ENCODE results near the gene NCOA5.

NCOA5 gene

DNA sequence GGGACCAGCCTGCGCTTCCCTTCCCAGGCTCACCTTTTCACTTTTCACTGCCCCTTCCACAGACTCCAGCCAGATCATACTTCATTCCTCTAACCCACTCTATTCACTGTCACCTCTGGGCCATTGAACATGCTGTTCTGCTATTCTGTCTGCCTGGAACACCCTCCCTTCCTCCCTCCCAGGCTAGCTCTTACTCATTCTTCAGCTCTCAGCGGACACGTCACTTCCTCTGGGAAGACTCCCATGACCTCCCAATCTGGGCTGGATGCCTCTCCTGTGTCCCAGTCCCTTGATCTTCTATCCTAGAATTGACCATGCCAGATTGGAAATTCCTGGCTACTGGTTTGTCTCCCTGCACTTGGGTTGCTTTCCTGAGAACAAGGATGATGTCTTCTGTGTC is 55.7 kb downstream of the NCOA5 start:
- no peak for FAIRE-seq

DNA sequence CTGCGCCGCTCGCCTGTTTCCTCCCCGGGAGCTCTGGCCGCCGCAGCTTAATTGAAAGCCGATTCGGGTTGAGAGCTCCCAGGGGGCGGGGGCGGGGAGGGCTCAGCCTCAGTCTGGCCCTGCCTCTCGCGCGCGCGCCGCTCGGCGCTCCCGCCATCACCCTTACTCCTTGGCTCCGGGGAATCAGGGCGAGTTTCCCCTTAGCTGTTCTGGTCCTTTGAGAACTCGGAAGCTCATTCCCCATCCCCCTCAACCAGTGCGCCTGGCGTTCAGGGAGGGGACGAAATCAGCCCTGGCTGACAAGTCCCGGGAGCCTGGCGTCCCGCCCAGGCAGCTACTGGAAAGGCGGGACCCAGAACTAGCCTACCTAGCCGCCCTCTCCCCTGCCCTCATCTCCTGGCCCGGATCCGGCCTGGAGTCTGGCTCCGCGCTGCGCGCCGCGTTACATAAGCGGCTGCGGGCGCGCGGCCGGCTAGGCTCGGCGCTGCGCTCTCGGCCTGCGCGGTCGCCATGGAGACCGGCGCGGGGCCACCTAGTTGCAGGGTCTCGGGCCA is 58.0 kb downstream of the NCOA5 start:
- FAIRE-seq = no peak

DNA sequence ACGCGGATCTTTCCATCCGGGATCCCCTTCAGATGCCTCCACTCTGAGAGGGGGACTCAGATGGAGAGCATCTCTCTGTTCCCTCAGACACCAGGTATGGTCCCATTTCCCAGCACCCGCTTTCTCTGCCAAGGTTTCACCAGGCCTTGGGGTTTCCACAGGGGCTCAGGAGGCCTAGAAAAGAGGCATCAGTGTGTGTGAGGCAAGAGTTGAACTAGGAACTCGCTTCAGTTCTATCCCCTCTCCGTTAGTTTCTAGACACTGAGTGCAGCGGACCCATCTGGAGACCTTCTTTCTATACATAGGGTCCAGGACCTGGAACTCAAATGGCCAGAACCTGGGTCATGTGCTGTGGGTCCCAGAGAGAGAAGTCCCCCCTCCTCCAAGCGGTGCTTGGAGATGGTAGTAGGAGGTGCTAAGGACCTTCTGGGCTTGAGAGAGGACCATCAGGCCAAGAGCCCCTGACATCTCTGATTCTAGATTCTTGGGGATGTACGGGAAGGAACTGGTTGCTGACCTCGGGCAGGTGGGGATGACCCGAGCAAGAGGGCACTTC is 58.7 kb downstream of the NCOA5 start:
- FAIRE-seq = no peak

DNA sequence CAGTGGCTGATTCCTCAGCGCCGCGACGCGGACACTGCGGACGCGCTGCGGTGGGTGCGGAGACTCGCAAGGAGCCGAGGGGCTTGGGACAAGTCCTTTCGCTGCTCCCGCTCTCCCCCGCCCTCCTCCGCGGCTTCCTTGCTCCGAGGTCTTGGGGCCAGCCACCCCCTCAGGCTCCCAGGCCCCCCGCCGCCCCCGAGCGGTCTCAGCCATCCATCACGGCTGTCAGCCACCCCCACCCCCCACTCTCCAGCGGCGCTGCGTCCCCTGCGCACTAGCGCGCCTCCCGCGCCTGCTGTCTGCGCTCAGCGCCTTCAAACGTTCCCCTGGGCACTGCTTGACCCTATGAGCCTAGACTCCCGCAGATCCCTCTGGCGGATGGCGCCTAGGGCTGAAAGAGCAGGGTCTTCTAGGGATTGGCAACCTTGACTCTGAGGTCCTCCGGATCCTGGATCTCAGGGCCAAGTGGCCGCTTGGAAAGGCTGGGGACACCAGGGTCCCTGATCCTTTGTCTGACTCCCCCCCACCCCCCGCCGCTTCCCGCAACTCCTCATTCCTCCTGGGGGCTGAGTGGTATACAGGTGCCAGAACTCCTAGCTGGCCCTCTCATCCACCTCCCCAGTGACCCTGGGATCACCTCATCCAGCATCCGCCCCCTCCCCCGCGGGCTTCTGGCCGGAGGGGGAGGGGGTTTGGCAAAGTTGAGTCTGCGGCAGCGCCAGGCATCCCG is 59.3 kb downstream of the NCOA5 start:
- no peak for FAIRE-seq

DNA sequence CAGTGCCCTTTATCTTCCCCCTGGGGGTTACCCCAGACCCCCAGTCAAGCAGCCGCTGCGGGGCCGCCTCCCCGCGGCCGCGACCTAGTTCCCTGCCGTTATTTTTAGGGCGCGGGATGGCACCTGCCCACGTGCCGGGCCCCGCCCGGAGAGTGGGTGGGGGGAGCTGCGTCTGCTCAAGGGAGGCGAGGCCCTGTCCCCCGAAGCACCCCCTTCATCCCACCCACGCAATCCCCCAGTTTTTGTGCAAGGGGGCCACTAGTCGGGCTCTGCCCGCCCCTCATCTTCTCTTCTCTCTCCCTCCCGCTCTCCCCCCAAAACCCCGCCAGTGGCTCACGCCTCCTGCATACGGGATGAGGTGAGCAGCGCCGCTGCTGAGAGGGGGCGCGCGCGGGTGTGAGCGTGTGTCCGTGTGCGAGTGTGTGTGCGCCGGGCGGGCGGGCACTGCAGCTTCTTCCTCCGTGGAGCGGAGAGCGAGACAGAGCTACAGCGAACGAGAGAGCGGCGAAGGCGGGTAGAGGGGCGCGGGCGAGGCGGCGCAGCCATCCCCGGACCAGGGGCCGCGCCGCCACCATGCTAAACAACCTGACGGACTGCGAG is 60.9 kb downstream of the NCOA5 start, which contains the start of gene SLC12A5:
Gene SLC12A5 (plus strand): TSS at position 444 of the 600 bp plus-strand sequence. CDS start 130 bp downstream, at position 574.
- FAIRE-seq = no peak

DNA sequence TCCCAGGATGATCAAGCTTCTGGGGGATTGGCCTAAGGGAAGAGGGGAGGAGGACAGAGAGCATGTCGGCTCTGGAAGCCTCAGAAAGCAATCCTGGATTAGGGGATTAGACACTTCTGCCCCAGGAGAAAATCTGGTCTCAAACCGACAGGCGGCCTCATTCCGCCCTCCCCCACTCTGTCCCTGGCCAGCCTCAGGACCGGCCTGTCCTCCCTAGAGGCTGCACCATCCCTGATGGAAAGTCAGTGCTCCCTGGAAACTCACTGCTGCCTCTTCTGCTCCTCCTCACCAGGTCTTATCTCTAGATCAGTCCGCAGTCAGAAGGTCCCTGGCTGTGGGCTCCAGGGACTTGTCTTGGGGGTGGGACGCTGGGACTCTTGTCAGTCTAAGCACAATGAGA is 61.7 kb downstream of the NCOA5 start:
- FAIRE-seq = no peak

DNA sequence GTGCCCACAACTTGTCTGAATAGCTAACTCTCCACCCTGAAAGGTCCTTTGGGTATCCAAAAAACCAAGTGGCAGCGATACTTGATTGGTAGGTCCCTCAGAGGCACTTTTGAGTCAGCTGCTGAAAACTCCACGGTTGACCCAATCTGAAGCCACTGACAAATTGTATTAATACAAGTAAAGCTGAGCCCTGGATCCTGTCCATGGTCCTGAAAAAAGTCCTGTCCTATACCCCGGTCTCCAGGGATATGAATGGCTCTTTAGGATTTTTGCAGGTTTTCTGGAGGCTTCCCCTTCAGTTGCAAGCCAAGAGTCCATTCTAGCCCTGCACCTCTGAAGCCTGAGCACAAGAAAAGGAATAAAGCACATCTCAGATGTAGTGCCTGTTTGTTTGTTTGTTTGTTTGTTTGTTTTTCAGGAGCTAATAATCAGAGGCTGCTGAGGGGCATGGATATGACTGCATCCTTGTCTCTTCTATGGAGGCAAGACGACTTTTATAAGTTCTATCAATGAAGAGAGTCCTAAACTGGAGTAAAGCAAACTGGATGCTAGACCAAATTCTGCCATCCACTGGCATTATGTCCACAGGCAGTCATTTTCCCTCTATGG is 62.4 kb downstream of the NCOA5 start:
- FAIRE-seq = no peak

DNA sequence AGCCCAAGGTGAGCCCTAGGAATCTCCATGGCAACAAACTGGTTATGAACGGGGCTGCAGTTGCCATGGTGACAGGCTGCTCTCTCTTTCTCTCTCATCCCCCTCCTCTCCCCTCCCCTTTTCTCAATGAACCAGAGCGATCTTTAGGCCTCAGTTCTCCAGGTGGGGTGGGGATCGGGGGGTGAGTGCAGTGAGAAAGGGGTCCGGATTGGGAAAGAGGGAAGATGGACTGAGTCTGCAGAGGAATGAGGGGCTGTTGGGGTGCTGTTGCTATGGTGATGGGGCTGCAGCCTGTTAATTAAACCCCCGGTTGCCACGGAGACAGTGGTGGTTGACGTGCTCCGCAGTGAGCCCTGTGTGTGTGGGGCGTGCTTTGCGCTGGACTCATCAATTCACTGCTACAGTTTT is 64.4 kb downstream of the NCOA5 start:
- FAIRE-seq = no peak

DNA sequence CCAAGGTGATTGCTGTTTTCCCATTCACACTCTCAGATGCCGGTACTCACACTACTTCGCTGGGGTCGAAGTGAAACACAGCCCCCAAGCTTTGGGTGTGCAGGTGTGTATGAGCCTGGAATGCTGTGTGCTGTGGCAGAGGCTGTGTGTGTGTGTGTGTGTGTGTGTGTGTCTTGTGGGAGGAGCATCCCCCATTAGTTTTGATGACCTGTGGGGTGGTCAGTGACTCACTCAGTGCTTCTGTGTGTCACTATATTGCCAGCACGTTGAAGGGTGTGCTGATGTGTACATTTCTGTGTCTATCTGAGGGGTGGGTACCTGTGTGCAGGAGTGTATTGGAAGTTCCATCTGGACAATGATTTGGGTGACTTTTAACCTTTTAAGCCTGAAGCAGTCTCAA is 65.8 kb downstream of the NCOA5 start:
- FAIRE-seq = no peak

DNA sequence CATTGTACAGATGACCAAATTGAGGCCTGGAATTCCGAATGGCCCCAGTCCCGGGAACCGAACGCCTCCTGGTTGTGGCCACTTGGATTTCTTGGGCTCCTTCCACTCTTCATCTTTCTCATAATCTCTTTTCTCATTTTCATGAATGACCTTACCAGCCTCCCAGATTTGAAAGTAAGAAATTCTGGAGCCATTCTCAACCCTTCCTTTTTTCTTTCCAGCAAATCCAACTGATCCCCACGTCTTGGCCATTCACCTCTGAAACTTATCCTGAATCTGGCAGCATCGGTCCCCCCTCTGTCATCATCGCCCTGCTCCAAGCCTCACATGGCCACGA is 66.6 kb downstream of the NCOA5 start:
- FAIRE-seq = no peak

DNA sequence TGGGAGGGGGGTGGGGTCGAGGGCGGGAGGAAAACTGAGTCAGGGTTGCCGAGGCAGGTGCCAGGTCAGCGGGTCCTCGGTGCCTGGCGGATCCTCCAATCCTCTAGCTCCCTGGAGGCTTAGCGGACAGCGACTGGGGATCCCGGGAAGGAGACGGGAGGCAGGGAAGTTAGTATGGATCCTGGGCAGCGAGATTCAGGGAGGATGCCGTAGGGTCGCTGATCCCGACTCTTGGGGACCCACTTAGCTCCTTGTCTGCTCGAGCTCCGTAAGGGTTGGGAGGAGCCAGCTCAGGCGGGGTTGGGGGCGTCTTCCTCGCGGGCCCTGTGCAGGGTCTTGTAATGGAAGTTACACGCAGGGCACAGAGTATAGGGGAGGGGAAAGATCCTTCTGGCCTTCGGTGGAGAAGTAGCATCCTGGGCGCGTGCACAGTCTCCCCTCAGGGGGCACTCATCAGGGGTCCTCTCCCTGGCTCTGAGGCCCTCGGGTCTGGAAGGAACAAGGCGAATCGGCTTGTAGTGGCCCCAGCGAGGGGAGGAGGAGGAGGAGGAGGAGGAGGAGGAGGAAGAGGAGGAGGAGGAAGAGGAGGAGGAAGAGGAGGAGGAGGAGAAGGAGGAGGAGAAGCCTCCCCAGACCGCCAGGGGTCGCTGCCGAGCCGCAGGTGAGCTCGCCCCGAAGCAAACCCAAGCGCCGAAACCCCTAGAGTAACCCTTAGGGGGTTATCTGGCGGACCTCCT is 67.2 kb downstream of the NCOA5 start:
- no peak for FAIRE-seq

DNA sequence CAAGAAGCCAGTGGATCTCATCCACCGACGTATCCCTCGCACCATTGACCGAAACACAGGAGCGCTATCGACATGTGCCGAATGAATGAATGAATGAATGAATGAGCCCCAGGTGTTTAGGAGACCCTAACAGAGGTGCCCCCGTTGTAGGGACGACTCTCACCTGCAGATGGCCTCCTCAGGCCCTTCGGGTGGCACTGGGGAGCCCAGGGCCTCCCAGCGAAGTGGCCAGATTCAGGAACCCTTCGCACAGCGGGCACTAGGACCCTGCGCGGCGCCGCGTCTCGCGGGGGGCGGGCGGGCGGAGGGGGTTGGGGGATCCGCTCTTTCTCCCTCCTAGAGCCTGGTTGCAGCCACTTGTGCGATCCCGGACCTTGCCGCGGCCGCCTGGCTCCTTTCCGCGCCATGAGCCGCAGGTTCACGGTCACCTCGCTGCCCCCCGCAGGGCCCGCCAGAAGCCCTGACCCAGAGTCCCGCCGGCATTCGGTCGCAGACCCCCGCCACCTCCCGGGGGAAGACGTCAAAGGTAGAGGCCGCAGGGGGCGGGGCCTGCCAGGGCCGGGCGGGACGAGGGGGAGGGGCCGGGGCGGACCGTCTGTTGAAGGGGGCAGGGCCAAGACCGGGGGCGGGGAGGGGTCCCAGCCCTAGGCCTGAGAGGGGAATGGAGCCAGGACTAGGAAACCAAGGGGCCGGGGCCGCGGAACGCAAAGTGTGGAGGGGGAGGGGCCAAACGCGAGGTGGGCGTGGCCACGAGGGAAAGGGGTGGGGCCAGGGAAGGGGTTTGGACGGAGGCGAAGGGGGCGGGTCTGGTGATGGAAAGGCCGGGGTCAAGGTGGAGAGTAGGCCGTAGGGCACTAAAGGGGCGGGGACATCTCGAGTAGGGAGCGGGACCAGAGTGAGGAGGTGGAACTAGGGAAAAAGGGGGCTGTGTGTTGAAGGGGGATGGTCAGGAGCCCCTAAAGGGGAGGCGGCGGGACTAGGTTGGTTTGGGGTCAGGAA is 68.1 kb downstream of the NCOA5 start:
- FAIRE-seq = no peak

DNA sequence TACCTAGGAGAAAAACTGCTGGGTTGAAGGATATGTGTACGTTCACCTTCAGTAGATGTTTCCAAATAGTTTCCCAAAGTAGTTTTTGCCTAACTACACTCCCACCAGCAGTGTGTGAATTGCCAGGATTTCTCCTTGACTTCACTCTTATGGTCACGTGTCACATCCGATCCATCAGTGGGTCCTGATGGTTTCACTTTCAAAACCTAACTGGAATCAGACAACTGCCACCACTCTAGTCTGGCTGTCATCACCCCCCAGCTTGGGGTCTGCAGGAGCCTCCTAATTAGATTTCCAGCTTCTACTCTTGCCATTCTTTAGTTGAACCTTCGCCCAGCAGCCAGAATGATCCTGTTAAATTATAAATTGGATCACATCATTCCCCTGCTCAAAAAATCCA is 69.2 kb downstream of the NCOA5 start:
- FAIRE-seq = no peak

DNA sequence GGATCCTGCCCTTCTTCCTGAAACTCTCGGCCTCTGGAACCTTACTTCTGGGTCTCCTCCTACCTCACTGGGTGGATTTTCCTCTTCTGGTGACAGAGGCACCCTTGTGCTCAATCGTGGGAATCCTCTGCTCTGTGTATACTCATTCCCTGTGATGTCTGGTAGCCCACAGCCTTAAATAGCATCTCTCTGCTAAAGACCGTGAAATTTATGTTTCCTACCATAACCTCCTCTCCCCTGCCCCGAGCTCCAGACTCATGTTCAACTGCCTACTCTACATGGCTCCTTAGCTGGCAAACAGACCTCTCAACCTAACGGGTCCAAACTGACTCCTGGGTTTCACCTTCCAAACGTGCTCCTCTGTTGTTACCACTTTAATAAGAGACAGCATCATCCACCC is 71.2 kb downstream of the NCOA5 start:
- FAIRE-seq = no peak

DNA sequence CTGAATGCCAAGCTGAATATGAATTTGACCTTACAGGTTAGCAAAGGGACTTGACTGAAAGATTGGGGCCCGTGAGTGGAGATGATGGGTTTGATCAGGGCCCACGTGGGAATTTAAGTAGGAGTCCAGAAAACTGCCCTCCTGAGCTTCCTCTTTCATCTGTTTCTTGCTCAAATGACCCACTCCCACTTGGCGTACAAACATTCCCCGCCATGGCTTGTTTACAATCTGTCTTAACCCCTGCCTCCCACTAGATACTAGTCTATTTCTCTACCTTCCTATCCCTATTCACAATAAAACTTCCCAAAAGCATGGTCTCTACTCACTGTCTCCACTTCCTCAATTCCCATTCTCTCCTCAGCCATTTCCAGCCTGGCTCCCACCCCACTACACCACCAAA is 71.7 kb downstream of the NCOA5 start:
- no peak for FAIRE-seq

DNA sequence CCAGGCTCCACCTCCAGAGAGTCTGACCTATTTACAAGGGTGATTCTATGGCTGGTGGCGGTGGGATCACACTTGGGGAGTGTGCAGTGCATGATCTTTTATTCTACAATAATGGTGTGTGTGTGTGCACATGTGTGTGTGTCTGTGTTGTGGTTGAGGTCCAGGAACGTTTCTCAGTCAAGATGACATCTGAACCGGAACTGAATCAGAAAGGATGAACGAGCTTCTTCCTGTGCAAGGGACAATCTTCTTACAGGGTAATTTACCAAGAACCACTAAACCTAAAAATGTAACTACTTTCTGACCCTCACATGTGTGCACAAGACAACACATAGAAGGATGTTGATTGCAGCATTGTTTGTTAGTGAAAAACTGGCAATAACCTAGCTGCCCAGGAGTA is 72.5 kb downstream of the NCOA5 start:
- no peak for FAIRE-seq

DNA sequence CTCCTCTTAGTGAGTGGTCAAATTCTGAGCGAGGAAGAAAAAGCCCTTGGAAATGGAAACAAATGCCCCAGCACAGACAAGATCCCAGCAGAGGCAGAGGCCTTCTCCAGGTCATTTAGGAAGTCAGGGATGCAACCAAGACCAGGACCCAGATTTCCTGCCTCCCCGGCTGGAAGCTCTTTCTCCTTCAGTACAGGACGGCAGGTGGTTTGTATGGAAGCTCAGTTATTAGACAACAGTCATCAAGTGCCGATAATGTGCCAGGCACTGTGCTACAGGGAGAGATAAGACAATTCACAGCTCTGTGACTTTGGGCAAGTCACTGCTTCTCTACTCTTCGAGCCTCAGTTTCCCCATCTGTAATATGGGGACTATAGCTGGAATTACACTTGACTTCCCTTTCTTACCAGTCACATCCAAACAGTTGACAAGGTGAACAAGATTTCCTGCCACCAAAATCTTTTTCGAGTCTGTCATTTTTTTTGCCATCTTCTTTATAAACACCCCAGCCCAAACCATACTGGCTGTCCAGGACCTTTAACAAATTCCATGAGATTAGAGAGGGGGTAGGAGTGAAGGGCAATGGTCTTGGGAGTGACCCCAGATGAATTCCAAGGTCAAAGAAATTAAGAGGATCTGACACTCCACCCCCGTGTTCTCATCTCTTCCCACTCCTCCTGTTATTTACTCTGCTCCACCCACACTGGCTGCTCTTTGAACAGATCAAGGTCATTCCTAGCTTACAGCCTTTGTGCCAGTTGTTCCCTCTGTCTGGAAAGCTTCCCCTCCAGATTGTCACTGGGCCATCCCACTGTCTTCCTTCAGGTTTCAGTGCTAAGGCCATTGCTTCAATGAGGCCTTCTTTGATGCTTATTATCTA is 75.0 kb downstream of the NCOA5 start:
- FAIRE-seq = no peak

DNA sequence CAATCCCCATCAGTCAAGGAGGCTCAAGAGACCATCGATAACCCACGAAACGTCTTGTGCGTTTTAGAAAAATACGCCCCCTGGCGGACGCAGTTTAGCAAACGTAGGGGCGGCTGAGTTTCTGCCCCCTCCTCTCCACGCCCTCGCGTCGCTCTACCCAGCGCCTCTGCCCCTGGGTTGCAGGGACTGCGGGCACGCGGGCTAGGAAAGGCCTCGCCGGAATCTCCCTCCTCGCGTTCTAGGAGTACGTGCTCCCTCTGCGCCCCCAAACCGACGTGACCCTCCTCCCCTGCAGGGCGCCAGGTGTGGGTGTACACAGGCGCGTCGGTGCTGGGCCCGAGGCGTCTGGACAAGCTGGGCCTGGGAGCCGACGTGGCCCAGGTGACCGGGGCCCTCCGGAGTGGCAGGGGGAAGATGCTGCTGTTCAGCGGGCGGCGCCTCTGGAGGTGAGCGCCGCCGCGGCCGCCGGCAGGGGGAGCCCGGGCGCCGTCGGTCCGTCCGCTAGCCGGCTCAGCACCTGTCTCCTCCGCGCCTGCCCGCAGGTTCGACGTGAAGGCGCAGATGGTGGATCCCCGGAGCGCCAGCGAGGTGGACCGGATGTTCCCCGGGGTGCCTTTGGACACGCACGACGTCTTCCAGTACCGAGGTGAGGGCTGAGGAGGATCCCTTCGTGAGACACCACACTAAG is 75.8 kb downstream of the NCOA5 start:
- FAIRE-seq = no peak

DNA sequence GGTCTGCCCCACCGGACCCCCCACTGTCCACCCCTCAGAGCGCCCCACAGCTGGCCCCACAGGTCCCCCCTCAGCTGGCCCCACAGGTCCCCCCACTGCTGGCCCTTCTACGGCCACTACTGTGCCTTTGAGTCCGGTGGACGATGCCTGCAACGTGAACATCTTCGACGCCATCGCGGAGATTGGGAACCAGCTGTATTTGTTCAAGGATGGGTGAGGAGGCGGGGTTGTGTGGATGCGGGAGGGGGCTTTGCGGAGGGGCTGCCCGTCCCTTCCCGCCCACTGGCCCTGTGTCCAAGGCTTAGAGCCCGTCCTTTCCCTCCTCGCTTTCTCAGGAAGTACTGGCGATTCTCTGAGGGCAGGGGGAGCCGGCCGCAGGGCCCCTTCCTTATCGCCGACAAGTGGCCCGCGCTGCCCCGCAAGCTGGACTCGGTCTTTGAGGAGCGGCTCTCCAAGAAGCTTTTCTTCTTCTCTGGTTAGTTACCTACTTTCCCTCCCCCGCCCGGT is 76.4 kb downstream of the NCOA5 start:
- FAIRE-seq = no peak

DNA sequence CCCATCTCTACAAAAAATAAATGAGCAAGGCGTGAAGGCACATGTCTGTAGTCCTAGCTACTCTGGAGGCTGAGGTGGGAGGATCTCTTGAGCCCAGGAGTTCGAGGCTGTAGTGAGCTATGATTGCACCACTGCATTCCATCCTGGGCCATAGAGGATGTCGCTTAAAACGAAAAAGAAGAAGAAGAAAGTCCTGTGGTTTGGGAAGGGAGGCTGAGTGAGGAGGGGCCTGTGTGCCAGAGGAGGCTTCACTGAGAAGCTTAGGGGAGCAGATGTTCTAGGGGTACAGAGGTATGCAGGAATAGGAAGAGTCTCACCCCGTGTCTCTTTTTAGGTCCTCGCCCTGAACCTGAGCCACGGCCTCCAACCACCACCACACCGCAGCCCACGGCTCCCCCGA is 76.8 kb downstream of the NCOA5 start:
- no peak for FAIRE-seq
